ENCODE results near the gene CD53.

CD53 gene

DNA sequence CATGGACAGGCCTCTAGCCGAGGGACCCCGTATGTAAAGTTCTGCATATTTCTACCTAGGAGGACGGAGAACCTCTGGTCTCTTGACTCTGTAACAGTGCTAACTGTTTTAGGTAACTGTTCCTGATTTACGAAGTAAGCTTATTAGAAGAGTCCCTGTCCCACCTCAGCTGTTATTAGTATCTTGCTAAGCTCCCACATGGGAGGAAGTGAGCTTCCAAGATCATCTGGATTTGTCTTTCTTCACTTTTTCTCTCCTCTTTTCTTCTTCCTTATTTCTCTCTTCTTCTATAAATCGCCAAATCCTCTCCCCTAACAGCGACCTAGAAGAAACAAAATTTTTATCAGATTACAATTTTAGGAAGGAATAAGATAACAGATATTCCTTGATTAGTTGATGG, 4.4 kb downstream of the CD53 start:
- DNase-seq: no peak

DNA sequence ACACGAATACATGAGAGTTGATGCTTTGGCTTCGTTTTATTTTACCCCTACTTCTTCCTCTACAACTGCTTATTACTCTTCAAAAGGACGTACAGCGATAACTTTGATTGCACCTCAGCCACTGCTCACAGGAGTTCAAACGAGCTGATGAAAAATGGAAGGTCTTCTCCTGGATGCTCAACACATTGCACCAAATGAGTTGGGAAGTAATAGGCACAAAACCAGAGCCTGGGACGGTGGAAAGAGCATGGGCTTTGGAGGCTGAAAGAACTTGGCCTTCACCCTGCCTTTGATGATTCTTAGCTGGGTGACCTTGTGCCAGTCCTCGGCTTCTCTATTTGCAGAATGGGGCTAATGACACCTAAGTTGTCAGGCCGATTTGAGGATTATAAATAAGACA, 4.8 kb downstream of the CD53 start:
- no peak for DNase-seq

DNA sequence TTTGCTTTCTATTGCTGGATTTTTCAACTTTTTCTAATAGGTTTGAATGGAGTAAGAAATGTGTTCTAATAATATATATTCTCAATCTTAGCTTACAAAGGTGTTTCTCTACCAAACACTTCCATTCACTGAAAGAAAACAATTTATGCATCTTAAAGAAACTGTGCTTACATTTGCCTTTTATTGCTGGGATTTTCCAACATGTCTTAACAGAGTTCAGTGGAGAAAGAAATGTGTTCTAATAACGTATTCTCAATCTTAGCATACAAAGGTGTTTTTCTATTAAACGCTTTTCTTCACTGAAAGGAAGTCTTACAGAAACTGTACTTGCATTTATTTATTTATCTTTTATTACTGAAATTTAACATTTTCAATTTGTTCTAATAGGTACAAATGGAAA, 5.6 kb downstream of the CD53 start:
- no peak for DNase-seq

- no peak for DNase-seq
These were observed 6.0 kb downstream of the CD53 start for GRCh38 chr1:110878993-110879392.

DNA sequence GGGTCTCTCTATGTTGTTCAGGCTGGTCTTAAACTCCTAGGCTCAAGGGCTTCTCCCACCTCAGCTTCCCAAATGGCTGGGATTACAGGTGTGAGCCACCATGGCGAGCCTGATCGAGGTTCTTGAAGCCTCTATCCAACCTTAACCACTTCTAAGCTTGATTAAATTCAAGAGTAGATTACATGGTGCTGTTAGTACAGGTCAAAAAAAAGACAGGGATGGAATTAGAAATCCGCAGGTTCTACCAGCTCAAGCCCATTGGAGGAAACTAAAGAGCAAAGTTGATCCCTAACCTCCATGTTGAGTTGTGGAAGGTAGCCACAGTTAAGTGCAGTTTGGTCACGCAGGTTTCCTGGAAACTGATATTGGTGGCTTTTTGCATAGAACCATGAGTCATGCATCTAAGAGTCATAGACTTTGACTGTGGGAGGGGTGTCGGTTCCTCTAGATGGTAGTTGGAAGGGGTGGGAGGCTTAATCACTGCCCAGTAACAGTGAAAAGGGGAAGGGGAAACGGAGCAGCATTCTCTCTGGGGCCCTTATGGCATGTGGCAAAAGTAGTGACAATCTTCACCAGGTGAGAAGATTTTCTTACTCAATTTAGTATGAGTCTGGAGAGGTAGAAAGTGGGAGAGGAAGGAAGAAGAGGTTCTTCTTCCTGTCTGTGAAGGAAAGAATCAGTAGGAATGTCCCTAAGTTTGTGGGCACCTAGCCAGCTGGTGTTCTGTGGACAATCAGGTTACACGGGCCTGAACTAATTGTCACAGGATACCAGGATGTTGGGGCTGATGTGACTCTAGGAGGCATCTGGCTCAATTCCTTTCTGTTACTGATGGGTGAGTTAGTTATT, 7.0 kb downstream of the CD53 start:
- no peak for DNase-seq

DNA sequence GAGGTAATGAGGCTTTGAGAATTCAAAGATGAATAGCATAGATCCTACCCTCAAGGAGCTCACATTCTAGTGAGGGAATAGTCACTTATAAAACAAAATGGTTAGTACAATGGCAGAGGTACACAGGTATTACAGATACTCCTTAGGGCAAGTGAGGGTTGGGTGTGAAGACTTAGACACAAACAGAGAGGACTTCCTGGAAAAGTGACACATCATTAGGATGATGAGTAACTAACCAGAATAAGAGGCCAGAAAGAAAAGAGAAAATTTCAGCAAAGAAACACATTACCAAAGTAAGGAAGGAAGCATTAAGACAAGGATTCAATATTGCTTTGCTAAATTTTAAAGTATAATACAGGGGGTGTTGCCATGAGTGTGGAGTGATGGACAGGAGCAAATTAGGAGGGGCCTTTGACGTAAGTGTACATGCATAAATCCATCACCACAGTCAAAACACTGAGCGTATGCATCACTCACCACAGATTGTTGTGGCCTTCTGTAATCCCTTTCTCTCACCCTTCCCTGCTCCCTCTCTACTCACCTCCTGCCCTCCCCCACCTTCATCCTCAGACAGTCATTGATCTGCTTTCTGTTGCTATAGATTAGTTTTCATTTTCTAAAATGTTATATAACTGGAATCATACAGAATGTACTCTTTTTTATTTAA, 7.9 kb downstream of the CD53 start:
- no peak for DNase-seq

GRCh38 chr1:110888049-110888448, 15.1 kb downstream of the CD53 start:
- DNase-seq: no peak

DNA sequence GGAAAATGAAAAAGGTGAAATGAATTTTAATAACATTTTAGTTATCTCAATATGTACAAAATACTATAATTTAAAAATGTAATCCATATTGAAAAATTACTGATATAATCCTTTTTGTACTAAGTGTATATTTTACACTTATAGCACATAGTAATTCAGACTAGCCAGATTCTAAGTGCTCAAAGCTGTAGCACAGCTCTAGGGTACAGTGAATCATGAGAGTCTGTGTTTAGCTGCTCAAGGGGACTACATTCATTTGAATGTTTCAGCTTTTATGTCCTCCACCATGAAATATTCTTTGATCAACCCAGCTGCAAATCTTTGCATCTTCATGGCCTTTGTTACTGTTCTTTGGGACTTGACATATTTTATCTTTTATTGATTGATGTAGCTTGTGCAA, 15.7 kb downstream of the CD53 start:
- no peak for DNase-seq

DNA sequence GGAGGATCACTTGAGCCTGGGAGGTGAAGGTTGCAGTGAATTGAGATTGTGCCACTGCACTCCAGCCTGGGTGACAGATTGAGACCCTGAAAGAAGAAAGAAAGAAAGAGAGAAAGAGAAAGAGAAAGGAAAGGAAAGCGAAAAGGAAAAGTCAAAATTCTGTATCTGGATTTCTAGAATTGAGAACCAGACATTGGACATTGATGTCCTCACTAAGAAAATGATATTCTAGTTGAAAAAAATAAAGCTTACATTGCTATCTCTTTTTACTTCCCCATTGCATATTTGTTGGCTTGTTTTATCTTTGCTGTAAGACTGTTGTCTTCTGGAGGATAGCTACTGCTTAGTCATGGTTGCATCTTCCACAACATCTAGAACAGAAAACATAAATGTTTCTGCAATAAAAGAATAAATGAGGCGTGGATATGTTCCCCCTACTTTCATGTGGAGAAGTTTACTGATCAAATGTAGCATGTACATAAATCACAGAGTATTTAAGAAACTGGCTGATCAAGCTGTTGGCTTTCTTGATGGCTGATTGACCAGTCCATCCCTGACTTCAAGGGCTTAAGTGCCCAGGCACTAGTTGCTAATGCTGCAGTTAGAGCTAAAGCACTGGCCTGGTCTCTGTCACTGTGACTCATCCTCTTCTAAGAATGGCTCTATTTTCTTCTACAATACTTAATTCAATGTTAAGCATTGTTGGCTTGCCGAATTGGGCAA, 17.7 kb downstream of the CD53 start:
- DNase-seq: no peak

- no peak for DNase-seq
These were observed 21.1 kb downstream of the CD53 start for GRCh38 chr1:110893908-110894490.

GRCh38 chr1:110896090-110896489, 23.1 kb downstream of the CD53 start:
- DNase-seq: no peak

DNA sequence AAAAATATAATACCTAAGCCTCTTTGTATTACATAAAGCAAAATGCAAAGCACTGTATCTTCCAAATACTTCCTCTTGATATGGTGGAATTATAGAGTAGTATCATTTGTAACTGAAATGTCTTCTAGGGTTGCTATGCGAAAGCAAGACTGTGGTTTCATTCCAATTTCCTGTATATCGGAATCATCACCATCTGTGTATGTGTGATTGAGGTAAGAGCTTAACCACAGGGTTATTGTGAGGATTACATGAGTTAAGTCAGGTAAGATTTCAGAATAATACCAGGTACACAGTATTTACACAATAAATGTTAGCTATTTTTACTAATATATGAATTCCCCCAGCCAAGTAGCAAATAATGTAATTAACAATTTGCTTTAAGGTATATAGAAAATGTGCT, 24.7 kb downstream of the CD53 start:
- no peak for DNase-seq

DNA sequence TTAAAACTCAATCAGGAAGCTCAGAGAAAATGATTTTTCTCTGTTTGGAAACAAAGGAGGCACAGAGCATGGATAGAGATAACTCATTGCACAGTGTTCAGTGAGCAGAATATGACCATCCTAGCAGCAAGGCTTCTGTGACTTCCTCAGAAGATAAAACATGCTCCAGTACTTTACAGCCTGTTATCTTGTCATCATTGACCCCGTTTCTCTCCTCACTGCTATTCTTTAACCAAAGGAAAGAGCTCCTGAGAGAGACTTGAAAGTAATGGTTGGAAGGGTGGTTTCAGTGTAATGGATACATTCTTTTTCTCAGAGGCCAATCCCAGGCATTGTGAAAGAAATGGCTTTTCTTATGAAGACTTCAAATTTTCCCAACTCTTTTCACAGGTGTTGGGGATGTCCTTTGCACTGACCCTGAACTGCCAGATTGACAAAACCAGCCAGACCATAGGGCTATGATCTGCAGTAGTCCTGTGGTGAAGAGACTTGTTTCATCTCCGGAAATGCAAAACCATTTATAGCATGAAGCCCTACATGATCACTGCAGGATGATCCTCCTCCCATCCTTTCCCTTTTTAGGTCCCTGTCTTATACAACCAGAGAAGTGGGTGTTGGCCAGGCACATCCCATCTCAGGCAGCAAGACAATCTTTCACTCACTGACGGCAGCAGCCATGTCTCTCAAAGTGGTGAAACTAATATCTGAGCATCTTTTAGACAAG, 25.9 kb downstream of the CD53 start:
- no peak for DNase-seq

GRCh38 chr1:110899458-110899843, 26.5 kb downstream of the CD53 start:
- DNase-seq: no peak

GRCh38 chr1:110902820-110903463, 30.0 kb downstream of the CD53 start:
- DNase-seq: no peak

- DNase-seq: no peak
These were observed 31.0 kb downstream of the CD53 start for GRCh38 chr1:110903853-110904500.

DNA sequence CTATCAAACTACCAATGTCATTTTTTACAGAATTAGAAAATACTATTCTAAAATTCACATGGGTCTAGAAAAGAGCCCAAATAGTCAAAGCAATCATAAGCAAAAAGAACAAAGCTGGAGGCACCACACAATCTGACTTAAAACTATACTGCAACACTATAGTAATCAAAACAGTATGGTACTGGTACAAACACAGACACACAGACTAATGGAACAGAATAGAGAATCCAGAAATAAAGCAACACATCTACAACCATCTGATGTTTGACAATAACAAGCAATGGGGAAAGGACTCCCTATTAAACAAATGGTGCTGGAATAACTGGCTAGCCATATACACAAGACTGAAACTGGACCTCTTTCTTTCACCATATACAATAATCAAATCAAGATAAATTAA, 39.8 kb downstream of the CD53 start:
- no peak for DNase-seq

DNA sequence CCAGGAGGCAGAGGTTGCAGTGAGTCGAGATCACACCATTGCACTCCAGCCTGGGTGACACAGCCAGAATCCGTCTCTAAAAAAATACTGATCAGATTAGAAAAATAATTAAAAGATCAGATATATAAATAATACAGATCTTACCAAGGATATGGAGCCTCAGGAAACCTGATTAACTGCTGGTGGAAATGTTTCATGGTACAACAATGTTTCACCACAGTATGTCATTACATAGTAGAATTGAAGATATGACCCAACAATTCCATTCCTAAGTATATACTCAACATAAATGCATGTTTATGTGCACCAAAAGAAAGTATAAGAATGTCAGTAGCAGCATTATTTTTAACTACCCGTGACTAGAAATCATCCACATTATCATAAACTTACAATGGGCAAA, 41.7 kb downstream of the CD53 start:
- no peak for DNase-seq

DNA sequence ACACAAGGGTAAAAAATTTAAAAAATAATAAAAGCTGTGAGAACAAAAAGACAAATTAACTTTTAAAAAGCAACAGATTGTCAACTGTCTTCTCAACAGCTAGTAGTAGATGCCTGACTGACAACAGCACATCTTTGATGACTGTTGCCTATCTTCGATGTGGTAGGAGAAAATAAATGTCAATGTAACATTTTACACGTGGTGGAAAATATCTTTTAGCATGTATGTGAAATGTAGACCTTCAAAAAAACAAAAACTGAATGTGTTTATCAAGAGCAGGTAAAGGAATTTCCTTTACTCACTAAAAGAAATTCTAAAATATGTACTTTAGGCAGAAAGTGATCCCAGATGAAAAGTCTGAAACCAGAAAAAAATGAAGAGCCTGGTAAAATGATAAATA, 42.9 kb downstream of the CD53 start:
- no peak for DNase-seq

DNA sequence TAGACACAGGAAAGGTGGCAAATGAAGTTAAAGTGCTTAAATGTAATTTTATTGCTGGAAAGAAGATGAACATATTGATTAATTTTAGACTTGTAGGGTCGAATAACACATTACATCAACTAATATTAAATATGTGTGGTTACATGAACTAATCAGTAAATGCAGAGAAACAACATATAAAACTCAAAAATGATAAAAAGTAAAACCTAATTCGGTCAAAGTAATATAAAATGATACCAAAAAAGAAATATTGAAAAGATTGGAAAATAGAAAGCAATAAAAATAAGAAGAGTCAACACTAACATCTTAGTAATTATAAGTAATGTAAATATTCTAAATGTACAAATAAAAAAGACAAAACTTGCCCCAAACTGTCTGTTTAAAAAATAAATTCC, 43.3 kb downstream of the CD53 start:
- DNase-seq: no peak

- no peak for DNase-seq
These were observed 43.8 kb downstream of the CD53 start for GRCh38 chr1:110916669-110917306.
